Chondrocyte (in vitro differentiated cells): ENCODE results near the gene DSG2. TPM values are rescaled to one million over a fixed set of nuclear protein-coding genes. Genes with fewer than 3 reads are reported as not detected.

ENCODE experiments used
- DNase-seq: peaks from one replicate; pipeline ENCODE4 v3.0.0; 2021; ENCODE audit warnings: mixed read lengths, low spot score
- H3K27ac Mint-ChIP-seq: one replicate; pipeline ENCODE4 v1.8.0; 2021; ENCODE audit warnings: mild to moderate bottlenecking, moderate library complexity, mixed read lengths; ENCODE audit not compliant: unreplicated experiment
- H3K27me3 Mint-ChIP-seq: 2 replicates; pipeline ENCODE4 v1.8.0; 2021; ENCODE audit warnings: low read depth, mixed read lengths
- H3K36me3 Mint-ChIP-seq: 2 replicates; pipeline ENCODE4 v1.8.0; 2021; ENCODE audit warnings: low read depth, mixed read lengths
- H3K4me1 Mint-ChIP-seq: 2 replicates; pipeline ENCODE4 v1.8.0; 2021; ENCODE audit warnings: low read depth, mild to moderate bottlenecking, mixed read lengths
- H3K4me3 Mint-ChIP-seq: one replicate; pipeline ENCODE4 v1.8.0; 2021; ENCODE audit warnings: mild to moderate bottlenecking, moderate library complexity, mixed read lengths; ENCODE audit not compliant: unreplicated experiment
- H3K9me3 Mint-ChIP-seq: 2 replicates; pipeline ENCODE4 v1.8.0; 2021; ENCODE audit warnings: low read depth, mixed read lengths
- total RNA-seq: library from RNA; stranded (reverse); gene quantifications from 3 replicates; pipeline ENCODE4 v1.2.1, GENCODE V29; 2021
- TF ChIP-seq, protein P1 (sequence below): fragments of 200-600 bp; sonication (generic); IDR thresholded peaks from 2 replicates; pipeline ENCODE4 v1.5.0; 2021; ENCODE audit warnings: antibody characterized with exemption, mild to moderate bottlenecking, moderate library complexity

The DSG2 gene
- total RNA-seq, 1 donor from 2014 or later: 45.0 TPM

GRCh38 chr18:31553800-31554199, 55.8 kb downstream of the DSG2 start:
- peaks cover 3% of the 10 kb centered on the region for H3K4me1 Mint-ChIP-seq
- peaks cover 6% of the 10 kb centered on the region for H3K27me3 Mint-ChIP-seq
- no peaks in the 10 kb centered on the region for H3K36me3 Mint-ChIP-seq
- no peak overlapping the region for H3K27ac Mint-ChIP-seq
- DNase-seq: no peak
- no peaks in the 10 kb centered on the region for H3K9me3 Mint-ChIP-seq
- TF ChIP-seq, protein P1, sequence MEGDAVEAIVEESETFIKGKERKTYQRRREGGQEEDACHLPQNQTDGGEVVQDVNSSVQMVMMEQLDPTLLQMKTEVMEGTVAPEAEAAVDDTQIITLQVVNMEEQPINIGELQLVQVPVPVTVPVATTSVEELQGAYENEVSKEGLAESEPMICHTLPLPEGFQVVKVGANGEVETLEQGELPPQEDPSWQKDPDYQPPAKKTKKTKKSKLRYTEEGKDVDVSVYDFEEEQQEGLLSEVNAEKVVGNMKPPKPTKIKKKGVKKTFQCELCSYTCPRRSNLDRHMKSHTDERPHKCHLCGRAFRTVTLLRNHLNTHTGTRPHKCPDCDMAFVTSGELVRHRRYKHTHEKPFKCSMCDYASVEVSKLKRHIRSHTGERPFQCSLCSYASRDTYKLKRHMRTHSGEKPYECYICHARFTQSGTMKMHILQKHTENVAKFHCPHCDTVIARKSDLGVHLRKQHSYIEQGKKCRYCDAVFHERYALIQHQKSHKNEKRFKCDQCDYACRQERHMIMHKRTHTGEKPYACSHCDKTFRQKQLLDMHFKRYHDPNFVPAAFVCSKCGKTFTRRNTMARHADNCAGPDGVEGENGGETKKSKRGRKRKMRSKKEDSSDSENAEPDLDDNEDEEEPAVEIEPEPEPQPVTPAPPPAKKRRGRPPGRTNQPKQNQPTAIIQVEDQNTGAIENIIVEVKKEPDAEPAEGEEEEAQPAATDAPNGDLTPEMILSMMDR: peak; percentile 48
- H3K4me3 Mint-ChIP-seq: no peak overlapping the region

- H3K4me3 Mint-ChIP-seq: no peak overlapping the region
Measured at GRCh38 chr18:31554776-31555175, 56.8 kb downstream of the DSG2 start.

GRCh38 chr18:31555971-31556747, 58.2 kb downstream of the DSG2 start:
- H3K27ac Mint-ChIP-seq: no peak overlapping the region
- peaks cover 6% of the 10 kb centered on the region for H3K4me1 Mint-ChIP-seq
- TF ChIP-seq, protein P1: peak; percentile 96
- H3K4me3 Mint-ChIP-seq: no peak overlapping the region
- H3K27me3 Mint-ChIP-seq: peaks cover 6% of the 10 kb centered on the region
- DNase-seq: no peak
- H3K36me3 Mint-ChIP-seq: no peaks in the 10 kb centered on the region
- no peaks in the 10 kb centered on the region for H3K9me3 Mint-ChIP-seq

More at GRCh38 chr18:31554776-31555175, 56.8 kb downstream of the DSG2 start:
- Mint-ChIP-seq H3K27ac (no peak overlapping the region), H3K9me3 (no peaks in the 10 kb centered on the region), H3K27me3 (peaks cover 6% of the 10 kb centered on the region), H3K36me3 (no peaks in the 10 kb centered on the region), H3K4me1 (peaks cover 3% of the 10 kb centered on the region)
- TF ChIP-seq, protein P1: no peak
- no peak for DNase-seq

GRCh38 chr18:31557446-31557845, 59.5 kb downstream of the DSG2 start:
- Mint-ChIP-seq H3K4me1 (peaks cover 6% of the 10 kb centered on the region), H3K36me3 (no peaks in the 10 kb centered on the region), H3K27ac (no peak overlapping the region), H3K9me3 (no peaks in the 10 kb centered on the region), H3K4me3 (no peak overlapping the region), H3K27me3 (peaks cover 5% of the 10 kb centered on the region)
- TF ChIP-seq, protein P1: no peak
- DNase-seq: no peak

- Mint-ChIP-seq H3K27me3 (peaks cover 11% of the 10 kb centered on the region), H3K36me3 (no peaks in the 10 kb centered on the region), H3K4me3 (no peak overlapping the region), H3K27ac (no peak overlapping the region), H3K4me1 (peaks cover 6% of the 10 kb centered on the region), H3K9me3 (no peaks in the 10 kb centered on the region)
- TF ChIP-seq, protein P1: no peak
- DNase-seq: no peak
Measured at GRCh38 chr18:31558567-31558966, 60.6 kb downstream of the DSG2 start.
